ENCODE results near the gene RERE.

Gene RERE

GRCh38 chr1:8663090-8663802 is 154.2 kb downstream of the RERE start:
- FAIRE-seq = no peak

GRCh38 chr1:8662380-8663072 is 154.9 kb downstream of the RERE start:
- FAIRE-seq = no peak

- FAIRE-seq = no peak
Observed at GRCh38 chr1:8661185-8662110, 156.0 kb downstream of the RERE start.

GRCh38 chr1:8660411-8660828 is 157.0 kb downstream of the RERE start:
- FAIRE-seq = no peak

GRCh38 chr1:8659593-8659992 is 157.8 kb downstream of the RERE start:
- no peak for FAIRE-seq

- no peak for FAIRE-seq
Observed at GRCh38 chr1:8653878-8654277, 163.6 kb downstream of the RERE start.

GRCh38 chr1:8652467-8653046 is 164.9 kb downstream of the RERE start:
- no peak for FAIRE-seq

GRCh38 chr1:8651962-8652361 is 165.5 kb downstream of the RERE start:
- FAIRE-seq = no peak

GRCh38 chr1:8651236-8651890 is 166.1 kb downstream of the RERE start:
- no peak for FAIRE-seq

- FAIRE-seq = no peak
Observed at GRCh38 chr1:8649875-8650274, 167.6 kb downstream of the RERE start.

GRCh38 chr1:8649027-8649426 is 168.4 kb downstream of the RERE start:
- FAIRE-seq = no peak

GRCh38 chr1:8646996-8647395 is 170.4 kb downstream of the RERE start:
- FAIRE-seq = no peak

GRCh38 chr1:8646189-8646588 is 171.3 kb downstream of the RERE start:
- no peak for FAIRE-seq

- no peak for FAIRE-seq
Observed at GRCh38 chr1:8643542-8644536, 173.6 kb downstream of the RERE start.

- no peak for FAIRE-seq
Observed at GRCh38 chr1:8642114-8642513, 175.3 kb downstream of the RERE start.

- no peak for FAIRE-seq
Observed at GRCh38 chr1:8641377-8641997, 176.0 kb downstream of the RERE start.

GRCh38 chr1:8640950-8641349 is 176.5 kb downstream of the RERE start:
- no peak for FAIRE-seq

GRCh38 chr1:8639148-8639547 is 178.3 kb downstream of the RERE start:
- no peak for FAIRE-seq

- no peak for FAIRE-seq
Observed at GRCh38 chr1:8633741-8634501, 183.5 kb downstream of the RERE start.

GRCh38 chr1:8632102-8632501 is 185.3 kb downstream of the RERE start:
- no peak for FAIRE-seq

Measured in colon (tissue), 2 donors.